ENCODE measurements around the gene CAMK2A. TPM values are rescaled to one million over a fixed set of nuclear protein-coding genes. Genes with fewer than 3 reads are reported as not detected.

CAMK2A gene
- total and polyA plus RNA-seq, 2 experiments from 2014 or later: 1.2 to 2.6 TPM

DNA sequence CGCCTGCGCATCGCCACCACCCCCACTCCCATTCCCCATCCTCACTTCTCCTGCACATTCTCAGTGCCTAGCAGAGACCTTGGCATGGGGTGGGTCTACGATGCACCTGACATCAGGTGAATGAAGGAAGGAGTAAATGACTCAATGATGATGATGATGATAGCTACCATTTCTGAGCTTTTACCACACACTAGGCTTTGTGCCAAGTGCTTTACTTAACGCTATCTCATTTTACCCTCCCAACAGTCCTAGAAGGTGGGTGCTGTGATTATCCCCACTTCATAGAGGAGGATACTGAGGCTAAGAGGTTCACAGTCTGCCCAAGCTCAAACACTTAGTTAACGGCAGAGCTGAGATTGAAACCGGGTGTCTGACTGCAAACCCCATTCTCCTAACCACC, 27.1 kb downstream of the CAMK2A start:
- Histone ChIP-seq H3K79me2 (no peaks in the 10 kb centered on the region), H3K9me2 (replicated peaks; ENCODE audit: insufficient read depth) (no peaks in the 10 kb centered on the region), H3K4me3 (no peak overlapping the region), H2AFZ (no peak overlapping the region), H3K4me1 (ENCODE audit: insufficient read depth) (peaks cover 6% of the 10 kb centered on the region), H3K9me3 (ENCODE audit: low read depth) (no peaks in the 10 kb centered on the region), H3K4me2 (no peak overlapping the region), H3K27ac (no peak overlapping the region), H3K36me3 (replicated peaks; ENCODE audit: insufficient read depth, low read depth) (no peaks in the 10 kb centered on the region), H4K20me1 (ENCODE audit: insufficient read depth, poor library complexity, severe bottlenecking) (no peaks in the 10 kb centered on the region), H3K27me3 (no peaks in the 10 kb centered on the region)
- TF ChIP-seq EZH2phosphoT487 (IDR thresholded peaks at IDR 0.05; ENCODE audit: low read depth, severe bottlenecking, unreplicated experiment): no peak
- TF ChIP-seq EZH2 (IDR thresholded peaks at IDR 0.05; ENCODE audit: borderline replicate concordance): no peak
- TF ChIP-seq, protein P1, sequence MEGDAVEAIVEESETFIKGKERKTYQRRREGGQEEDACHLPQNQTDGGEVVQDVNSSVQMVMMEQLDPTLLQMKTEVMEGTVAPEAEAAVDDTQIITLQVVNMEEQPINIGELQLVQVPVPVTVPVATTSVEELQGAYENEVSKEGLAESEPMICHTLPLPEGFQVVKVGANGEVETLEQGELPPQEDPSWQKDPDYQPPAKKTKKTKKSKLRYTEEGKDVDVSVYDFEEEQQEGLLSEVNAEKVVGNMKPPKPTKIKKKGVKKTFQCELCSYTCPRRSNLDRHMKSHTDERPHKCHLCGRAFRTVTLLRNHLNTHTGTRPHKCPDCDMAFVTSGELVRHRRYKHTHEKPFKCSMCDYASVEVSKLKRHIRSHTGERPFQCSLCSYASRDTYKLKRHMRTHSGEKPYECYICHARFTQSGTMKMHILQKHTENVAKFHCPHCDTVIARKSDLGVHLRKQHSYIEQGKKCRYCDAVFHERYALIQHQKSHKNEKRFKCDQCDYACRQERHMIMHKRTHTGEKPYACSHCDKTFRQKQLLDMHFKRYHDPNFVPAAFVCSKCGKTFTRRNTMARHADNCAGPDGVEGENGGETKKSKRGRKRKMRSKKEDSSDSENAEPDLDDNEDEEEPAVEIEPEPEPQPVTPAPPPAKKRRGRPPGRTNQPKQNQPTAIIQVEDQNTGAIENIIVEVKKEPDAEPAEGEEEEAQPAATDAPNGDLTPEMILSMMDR (IDR thresholded peaks at IDR 0.05; ENCODE audit: poor library complexity): no peak
- no peak for DNase-seq (ENCODE audit: low spot score)
- WGBS (ENCODE audit: low lambda C conversion rate, missing lambda C conversion rate): 94% methylated on average over 7 of the region's 7 CpGs

DNA sequence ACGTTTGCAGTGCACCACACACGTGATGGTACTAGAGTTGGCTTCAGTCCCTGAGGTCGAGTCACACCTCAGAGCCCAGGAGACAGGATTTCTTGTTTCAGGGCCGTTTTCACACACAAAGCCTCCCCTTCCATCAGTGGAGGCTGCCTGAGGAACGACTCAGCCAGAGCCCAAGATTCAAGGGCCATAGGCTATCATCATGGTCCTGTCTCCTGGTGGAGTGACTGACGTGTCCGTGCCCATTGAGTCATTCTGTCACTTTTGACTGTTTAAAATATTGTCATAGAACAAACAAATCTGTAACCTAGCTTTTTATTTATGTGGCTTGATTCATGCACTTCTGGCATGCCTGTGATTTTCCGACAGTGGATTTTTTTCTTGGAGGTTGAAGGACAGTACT, 28.3 kb downstream of the CAMK2A start:
- H3K4me2 ChIP-seq: no peak overlapping the region
- H3K27me3 ChIP-seq: no peaks in the 10 kb centered on the region
- H3K4me1 ChIP-seq (ENCODE audit: insufficient read depth): peaks cover 6% of the 10 kb centered on the region
- no peak for DNase-seq (ENCODE audit: low spot score)
- no peak overlapping the region for H3K4me3 ChIP-seq
- no peaks in the 10 kb centered on the region for H4K20me1 ChIP-seq (ENCODE audit: insufficient read depth, poor library complexity, severe bottlenecking)
- no peaks in the 10 kb centered on the region for H3K9me2 ChIP-seq (replicated peaks; ENCODE audit: insufficient read depth)
- no peak overlapping the region for H2AFZ ChIP-seq
- no peaks in the 10 kb centered on the region for H3K79me2 ChIP-seq
- no peaks in the 10 kb centered on the region for H3K36me3 ChIP-seq (replicated peaks; ENCODE audit: insufficient read depth, low read depth)
- no peak overlapping the region for H3K27ac ChIP-seq
- no peaks in the 10 kb centered on the region for H3K9me3 ChIP-seq (ENCODE audit: low read depth)
- 78% methylated on average over 8 of the region's 8 CpGs for WGBS (ENCODE audit: low lambda C conversion rate, missing lambda C conversion rate)
- no peak for TF ChIP-seq EZH2 (IDR thresholded peaks at IDR 0.05; ENCODE audit: borderline replicate concordance)
- TF ChIP-seq EZH2phosphoT487 (IDR thresholded peaks at IDR 0.05; ENCODE audit: low read depth, severe bottlenecking, unreplicated experiment): no peak
- TF ChIP-seq, protein P1 (IDR thresholded peaks at IDR 0.05; ENCODE audit: poor library complexity): no peak

DNA sequence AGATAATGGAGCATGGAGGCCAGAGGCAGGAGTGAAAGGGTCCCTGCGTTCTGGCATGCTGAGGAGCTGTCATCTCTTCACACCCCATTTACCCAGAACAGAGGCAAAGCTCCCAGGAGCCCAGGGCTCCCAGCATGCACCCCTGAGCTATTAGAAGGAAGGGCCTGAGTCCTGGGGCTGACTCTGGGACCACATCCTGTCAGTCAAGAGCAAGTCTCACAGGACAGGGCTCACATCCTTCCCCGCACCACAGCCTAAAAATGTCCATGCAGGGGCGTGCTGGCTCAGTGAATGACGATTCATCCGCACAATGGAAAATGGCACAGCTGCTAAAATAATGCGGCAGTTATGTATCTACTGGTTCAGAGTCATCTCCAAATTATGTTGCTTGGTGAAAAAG, 31.4 kb downstream of the CAMK2A start:
- TF ChIP-seq EZH2 (IDR thresholded peaks at IDR 0.05; ENCODE audit: borderline replicate concordance): no peak
- TF ChIP-seq, protein P1 (IDR thresholded peaks at IDR 0.05; ENCODE audit: poor library complexity): no peak

DNA sequence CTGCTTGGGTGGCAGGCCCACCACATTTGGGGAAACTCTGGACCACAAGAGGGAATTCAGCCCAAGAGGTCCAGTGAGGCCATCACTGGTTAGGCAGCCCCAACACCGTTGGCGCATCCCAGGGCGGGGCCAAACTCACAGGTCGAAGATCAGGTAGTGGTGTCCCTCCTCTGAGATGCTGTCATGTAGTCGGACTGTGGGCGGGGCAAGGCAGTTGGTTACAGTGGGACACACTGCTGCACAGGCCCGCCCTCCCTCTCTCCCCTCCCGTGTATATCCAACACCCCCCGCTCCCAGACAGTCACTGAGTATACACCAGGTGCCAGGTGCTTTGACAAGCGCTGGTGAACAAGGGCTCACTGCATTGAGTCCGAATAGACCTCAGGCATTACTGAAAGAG, 32.1 kb downstream of the CAMK2A start:
- no peak for DNase-seq (ENCODE audit: low spot score)
- no peak overlapping the region for H3K27ac ChIP-seq
- TF ChIP-seq, protein P1 (IDR thresholded peaks at IDR 0.05; ENCODE audit: poor library complexity): no peak
- TF ChIP-seq EZH2 (IDR thresholded peaks at IDR 0.05; ENCODE audit: borderline replicate concordance) (no peak), EZH2phosphoT487 (IDR thresholded peaks at IDR 0.05; ENCODE audit: low read depth, severe bottlenecking, unreplicated experiment) (no peak)
- H2AFZ ChIP-seq: no peak overlapping the region
- H3K9me2 ChIP-seq (replicated peaks; ENCODE audit: insufficient read depth): no peaks in the 10 kb centered on the region
- H3K4me2 ChIP-seq: no peak overlapping the region
- H4K20me1 ChIP-seq (ENCODE audit: insufficient read depth, poor library complexity, severe bottlenecking): no peaks in the 10 kb centered on the region
- H3K9me3 ChIP-seq (ENCODE audit: low read depth): no peaks in the 10 kb centered on the region
- H3K36me3 ChIP-seq (replicated peaks; ENCODE audit: insufficient read depth, low read depth): no peaks in the 10 kb centered on the region
- H3K4me3 ChIP-seq: no peak overlapping the region
- H3K79me2 ChIP-seq: no peaks in the 10 kb centered on the region
- H3K27me3 ChIP-seq: no peaks in the 10 kb centered on the region
- peaks cover 7% of the 10 kb centered on the region for H3K4me1 ChIP-seq (ENCODE audit: insufficient read depth)
- 81% methylated on average over 10 of the region's 11 CpGs for WGBS (ENCODE audit: low lambda C conversion rate, missing lambda C conversion rate)

More for the DNA sequence above, 31.4 kb downstream of the CAMK2A start:
- Histone ChIP-seq H4K20me1 (ENCODE audit: insufficient read depth, poor library complexity, severe bottlenecking) (no peaks in the 10 kb centered on the region), H3K9me2 (replicated peaks; ENCODE audit: insufficient read depth) (no peaks in the 10 kb centered on the region), H3K9me3 (ENCODE audit: low read depth) (no peaks in the 10 kb centered on the region), H3K27me3 (no peaks in the 10 kb centered on the region), H2AFZ (no peak overlapping the region), H3K4me2 (no peak overlapping the region), H3K27ac (no peak overlapping the region), H3K79me2 (no peaks in the 10 kb centered on the region), H3K36me3 (replicated peaks; ENCODE audit: insufficient read depth, low read depth) (no peaks in the 10 kb centered on the region), H3K4me1 (ENCODE audit: insufficient read depth) (peaks cover 7% of the 10 kb centered on the region), H3K4me3 (no peak overlapping the region)
- WGBS (ENCODE audit: low lambda C conversion rate, missing lambda C conversion rate): 92% methylated on average over 6 of the region's 6 CpGs
- no peak for DNase-seq (ENCODE audit: low spot score)
